H9 (cell line): Measurements from ENCODE around the gene PCBD2. TPM values are rescaled to one million over a fixed set of nuclear protein-coding genes. Genes with fewer than 3 reads are reported as not detected.

Experiments used
- DNase-seq: peaks from one replicate; pipeline ENCODE4 v3.0.0-alpha.2; 2017
- H2AFZ ChIP-seq: one replicate; pipeline ENCODE4 v1.6.1; 2013; ENCODE audit warnings: mild to moderate bottlenecking, low read length, control low read depth, moderate library complexity
- H2AK5ac ChIP-seq: 2 replicates; pipeline ENCODE4 v1.6.1; 2013; ENCODE audit warnings: low read length, control low read depth, mixed read lengths; ENCODE audit not compliant: insufficient read length
- H2BK120ac ChIP-seq: one replicate; pipeline ENCODE4 v1.6.1; 2013; ENCODE audit warnings: low read depth, mild to moderate bottlenecking, low read length, control low read depth, inconsistent platforms; ENCODE audit not compliant: poor library complexity, severe bottlenecking
- H2BK12ac ChIP-seq: 2 replicates; pipeline ENCODE4 v1.6.1; 2013; ENCODE audit warnings: low read length, control low read depth, mixed read lengths, low read depth; ENCODE audit not compliant: insufficient read length
- H2BK15ac ChIP-seq: 2 replicates; pipeline ENCODE4 v1.6.1; 2013; ENCODE audit warnings: low read depth, low read length, control low read depth
- H2BK20ac ChIP-seq: one replicate; pipeline ENCODE4 v1.6.1; 2013; ENCODE audit warnings: low read depth, mild to moderate bottlenecking, low read length, control low read depth, inconsistent platforms; ENCODE audit not compliant: poor library complexity, severe bottlenecking
- H2BK5ac ChIP-seq: 2 replicates; pipeline ENCODE4 v1.6.1; 2013; ENCODE audit warnings: low read length, control low read depth, mixed read lengths; ENCODE audit not compliant: insufficient read length
- H3K14ac ChIP-seq: 2 replicates; pipeline ENCODE4 v1.6.1; 2013; ENCODE audit warnings: low read length, control low read depth; ENCODE audit not compliant: insufficient read depth
- H3K18ac ChIP-seq: 2 replicates; pipeline ENCODE4 v1.6.1; 2013; ENCODE audit warnings: low read depth, mild to moderate bottlenecking, mixed read lengths, low read length, control low read depth; ENCODE audit not compliant: insufficient read length
- H3K23ac ChIP-seq: 2 replicates; pipeline ENCODE4 v1.6.1; 2013; ENCODE audit warnings: low read length, control low read depth, mixed read lengths, low read depth; ENCODE audit not compliant: insufficient read length
- H3K23me2 ChIP-seq: 2 replicates; pipeline ENCODE4 v1.6.1; 2013; ENCODE audit warnings: low read depth, mild to moderate bottlenecking, mixed read lengths, low read length, control low read depth; ENCODE audit not compliant: insufficient read length, poor library complexity, severe bottlenecking
- H3K27ac ChIP-seq: 2 replicates; pipeline ENCODE4 v1.5.1; 2013; ENCODE audit warnings: low read length, control low read depth, mixed read lengths, low read depth; ENCODE audit not compliant: insufficient read length
- H3K27me3 ChIP-seq: 2 replicates; pipeline ENCODE4 v1.6.1; 2013; ENCODE audit warnings: low read length, control low read depth, inconsistent platforms; ENCODE audit not compliant: insufficient read depth
- H3K4ac ChIP-seq: 2 replicates; pipeline ENCODE4 v1.6.1; 2013; ENCODE audit warnings: low read depth, mild to moderate bottlenecking, control low read depth, inconsistent platforms, low read length, moderate library complexity
- H3K4me1 ChIP-seq: 2 replicates; pipeline ENCODE4 v1.6.1; 2013; ENCODE audit warnings: low read length, control low read depth, inconsistent platforms; ENCODE audit not compliant: insufficient read depth
- H3K4me2 ChIP-seq: 2 replicates; pipeline ENCODE4 v1.6.1; 2013; ENCODE audit warnings: low read length, control low read depth, mixed read lengths; ENCODE audit not compliant: insufficient read length, insufficient read depth
- H3K56ac ChIP-seq: 2 replicates; pipeline ENCODE4 v1.6.1; 2013; ENCODE audit warnings: low read depth, mild to moderate bottlenecking, mixed read lengths, low read length, control low read depth; ENCODE audit not compliant: insufficient read length
- H3K79me1 ChIP-seq: 2 replicates; pipeline ENCODE4 v1.6.1; 2013; ENCODE audit warnings: low read depth, mild to moderate bottlenecking, moderate library complexity, low read length, control low read depth, inconsistent platforms; ENCODE audit not compliant: insufficient read depth, poor library complexity, severe bottlenecking
- H3K79me2 ChIP-seq: 2 replicates; pipeline ENCODE4 v1.6.1; 2013; ENCODE audit warnings: low read length, control low read depth, inconsistent platforms; ENCODE audit not compliant: insufficient read depth
- H3K9ac ChIP-seq: 2 replicates; pipeline ENCODE4 v1.6.1; 2013; ENCODE audit warnings: low read length, control low read depth, mixed read lengths; ENCODE audit not compliant: insufficient read length; ENCODE audit errors: extremely low read depth
- H3K9me3 ChIP-seq: one replicate; pipeline ENCODE4 v1.6.1; 2013; ENCODE audit warnings: low read depth, low read length, inconsistent platforms; ENCODE audit not compliant: control insufficient read depth
- H3T11ph ChIP-seq: one replicate; pipeline ENCODE4 v1.6.1; 2013; ENCODE audit warnings: mild to moderate bottlenecking, low read length, control low read depth, inconsistent platforms
- H4K20me1 ChIP-seq: one replicate; pipeline ENCODE4 v1.6.1; 2013; ENCODE audit not compliant: control insufficient read depth, insufficient read length, insufficient read depth
- H4K5ac ChIP-seq: 2 replicates; pipeline ENCODE4 v1.6.1; 2013; ENCODE audit warnings: low read depth, mild to moderate bottlenecking, mixed read lengths, low read length, control low read depth; ENCODE audit not compliant: insufficient read length
- H4K8ac ChIP-seq: replicated peaks from 2 replicates; pipeline ENCODE4 v1.6.1; 2013; ENCODE audit warnings: low read length, control low read depth, mixed read lengths, low read depth; ENCODE audit not compliant: insufficient read length
- H4K91ac ChIP-seq: 2 replicates; pipeline ENCODE4 v1.6.1; 2013; ENCODE audit warnings: low read depth, mild to moderate bottlenecking, moderate library complexity, mixed read lengths, low read length, control low read depth; ENCODE audit not compliant: insufficient read length
- H3K27ac Mint-ChIP-seq, 3 experiments: 2 replicates in 2 of 3; 3 replicates in 1 of 3; pipeline ENCODE4 v1.8.0; 2020 to 2021; ENCODE audit warnings: mixed read lengths in 3 of 3, mild to moderate bottlenecking in 1 of 3, moderate library complexity in 1 of 3
- H3K27me3 Mint-ChIP-seq: 2 replicates; pipeline ENCODE4 v1.8.0; 2021; ENCODE audit warnings: low read depth, mild to moderate bottlenecking, moderate library complexity, mixed read lengths
- H3K36me3 Mint-ChIP-seq, 3 experiments: 2 replicates in 2 of 3; 3 replicates in 1 of 3; pipeline ENCODE4 v1.8.0; 2020 to 2021; ENCODE audit warnings: low read depth in 3 of 3, mixed read lengths in 3 of 3; ENCODE audit not compliant: insufficient read depth in 1 of 3
- H3K4me1 Mint-ChIP-seq, 2 experiments: 2 replicates each; pipeline ENCODE4 v1.8.0; 2020; ENCODE audit warnings: mixed read lengths in 2 of 2
- H3K4me3 Mint-ChIP-seq, 2 experiments: 2 replicates in 1 of 2; 3 replicates in 1 of 2; pipeline ENCODE4 v1.8.0; 2020 to 2021; ENCODE audit warnings: mild to moderate bottlenecking in 2 of 2, mixed read lengths in 2 of 2, moderate library complexity in 1 of 2
- H3K9me3 Mint-ChIP-seq, 2 experiments: 2 replicates in 1 of 2; 3 replicates in 1 of 2; pipeline ENCODE4 v1.8.0; 2020; ENCODE audit warnings: mild to moderate bottlenecking in 2 of 2, mixed read lengths in 2 of 2, moderate library complexity in 1 of 2
- WGBS: extraction: QIAGEN DNeasy Blood & Tissue Kit; methylation state at CpG from one replicate; pipeline ENCODE4 v1.1.7; 2013; ENCODE audit warnings: missing lambda C conversion rate, low lambda C conversion rate, mixed read lengths; ENCODE audit not compliant: insufficient read length; ENCODE audit errors: extremely low coverage; 5-methylcytosine and 5-hydroxymethylcytosine counted together
- total RNA-seq: library from RNA; stranded (reverse); gene quantifications from 2 replicates; pipeline ENCODE4 v1.2.1, GENCODE V29; 2021
- TF ChIP-seq, protein P1 (sequence below): fragments of 200-600 bp; sonication (generic); conservative IDR thresholded peaks from 3 replicates; pipeline ENCODE4 v1.8.0; 2021; ENCODE audit warnings: antibody characterized with exemption, mild to moderate bottlenecking

The PCBD2 gene
- total RNA-seq, 1 experiment from 2014 or later: 11.9 TPM

GRCh38 chr5:134891473-134891872 is 13.5 kb upstream of the PCBD2 start:
- no peak overlapping the region for H3K18ac ChIP-seq
- Mint-ChIP-seq H3K4me3 (no peak overlapping the region), H3K9me3 (no peaks in the 10 kb centered on the region; a peak in 1 of 5 replicates), H3K27me3 (no peaks in the 10 kb centered on the region), H3K27ac (no peak overlapping the region), H3K36me3 (peaks cover 9 to 13% (median 13%) of the 10 kb centered on the region in 3 experiments; a peak in 6 of 7 replicates), H3K4me1 (peaks cover 8 to 17% of the 10 kb centered on the region in 2 experiments)
- no peaks in the 10 kb centered on the region for H3K27me3 ChIP-seq
- WGBS: no CpG with 5 or more reads among the region's 1 CpG
- H2BK120ac ChIP-seq: no peak overlapping the region
- no peak overlapping the region for H2BK15ac ChIP-seq
- H2BK5ac ChIP-seq: no peak overlapping the region
- no peak overlapping the region for H3K56ac ChIP-seq
- no peak overlapping the region for H3K9ac ChIP-seq
- H3K23me2 ChIP-seq: no peaks in the 10 kb centered on the region
- H4K20me1 ChIP-seq: no peaks in the 10 kb centered on the region
- no peak overlapping the region for H3K14ac ChIP-seq
- no peak overlapping the region for H3K23ac ChIP-seq
- no peak overlapping the region for H4K5ac ChIP-seq
- H2BK12ac ChIP-seq: no peak overlapping the region
- H4K8ac ChIP-seq: no peak overlapping the region
- no peak overlapping the region for H3K4me2 ChIP-seq
- no peak overlapping the region for H3T11ph ChIP-seq
- no peak overlapping the region for H2AFZ ChIP-seq
- TF ChIP-seq, protein P1, sequence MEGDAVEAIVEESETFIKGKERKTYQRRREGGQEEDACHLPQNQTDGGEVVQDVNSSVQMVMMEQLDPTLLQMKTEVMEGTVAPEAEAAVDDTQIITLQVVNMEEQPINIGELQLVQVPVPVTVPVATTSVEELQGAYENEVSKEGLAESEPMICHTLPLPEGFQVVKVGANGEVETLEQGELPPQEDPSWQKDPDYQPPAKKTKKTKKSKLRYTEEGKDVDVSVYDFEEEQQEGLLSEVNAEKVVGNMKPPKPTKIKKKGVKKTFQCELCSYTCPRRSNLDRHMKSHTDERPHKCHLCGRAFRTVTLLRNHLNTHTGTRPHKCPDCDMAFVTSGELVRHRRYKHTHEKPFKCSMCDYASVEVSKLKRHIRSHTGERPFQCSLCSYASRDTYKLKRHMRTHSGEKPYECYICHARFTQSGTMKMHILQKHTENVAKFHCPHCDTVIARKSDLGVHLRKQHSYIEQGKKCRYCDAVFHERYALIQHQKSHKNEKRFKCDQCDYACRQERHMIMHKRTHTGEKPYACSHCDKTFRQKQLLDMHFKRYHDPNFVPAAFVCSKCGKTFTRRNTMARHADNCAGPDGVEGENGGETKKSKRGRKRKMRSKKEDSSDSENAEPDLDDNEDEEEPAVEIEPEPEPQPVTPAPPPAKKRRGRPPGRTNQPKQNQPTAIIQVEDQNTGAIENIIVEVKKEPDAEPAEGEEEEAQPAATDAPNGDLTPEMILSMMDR: no peak
- H3K4me1 ChIP-seq: no peaks in the 10 kb centered on the region
- H2AK5ac ChIP-seq: no peak overlapping the region
- no peak overlapping the region for H3K27ac ChIP-seq
- no peak overlapping the region for H2BK20ac ChIP-seq
- no peaks in the 10 kb centered on the region for H3K79me2 ChIP-seq
- H3K79me1 ChIP-seq: no peaks in the 10 kb centered on the region
- no peaks in the 10 kb centered on the region for H3K9me3 ChIP-seq
- H3K4ac ChIP-seq: no peak overlapping the region
- DNase-seq: no peak
- no peak overlapping the region for H4K91ac ChIP-seq
